GM18511 (cell line): Measurements from ENCODE around the gene TBPL1.

ENCODE experiments used
- ATAC-seq: cut with Tn5 transposase; IDR thresholded peaks from one replicate; pipeline ENCODE4 v1.9.1; 2021; ENCODE audit warnings: mild to moderate bottlenecking, moderate library complexity; ENCODE audit not compliant: unreplicated experiment

TBPL1 gene

GRCh38 chr6:134003542-134003951, 50.5 kb downstream of the TBPL1 start:
- no peak for ATAC-seq

DNA sequence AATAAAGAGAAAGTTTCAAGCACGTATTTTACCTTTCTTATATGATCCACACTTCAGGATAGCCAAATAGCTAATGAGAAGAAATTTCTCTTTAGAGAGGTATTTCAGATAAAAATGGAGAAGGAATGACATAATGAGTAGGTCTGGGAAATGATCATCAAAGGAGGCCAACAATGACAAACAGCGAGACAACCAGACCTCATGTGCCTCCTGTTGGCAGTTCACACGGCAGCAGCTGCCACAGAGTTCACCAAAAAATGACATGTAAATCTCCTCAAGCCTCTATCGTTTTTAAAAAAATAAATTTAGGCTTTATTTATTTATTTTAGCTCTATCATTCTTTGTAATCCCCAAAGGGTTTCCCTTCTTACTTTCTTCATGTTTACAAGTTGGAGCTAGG, 51.7 kb downstream of the TBPL1 start:
- no peak for ATAC-seq

DNA sequence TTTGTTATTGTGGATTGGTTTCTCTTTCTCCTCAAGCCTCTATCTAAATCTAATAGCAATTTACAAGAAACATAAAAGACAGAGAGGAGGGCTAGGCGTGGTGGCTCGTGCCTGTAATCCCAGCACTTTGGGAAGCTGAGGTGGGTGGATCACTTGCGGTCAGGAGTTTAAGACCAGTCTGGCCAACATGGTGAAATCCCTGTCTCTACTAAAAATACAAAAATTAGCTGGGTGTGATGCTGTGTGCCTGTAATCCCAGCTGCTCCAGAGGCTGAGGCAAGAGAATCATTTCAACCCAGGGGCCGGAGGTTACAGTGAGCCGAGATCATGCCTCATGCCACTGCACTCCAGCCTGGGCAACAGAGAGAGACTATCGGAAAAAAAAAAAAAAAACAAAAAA, 52.8 kb downstream of the TBPL1 start:
- no peak for ATAC-seq

DNA sequence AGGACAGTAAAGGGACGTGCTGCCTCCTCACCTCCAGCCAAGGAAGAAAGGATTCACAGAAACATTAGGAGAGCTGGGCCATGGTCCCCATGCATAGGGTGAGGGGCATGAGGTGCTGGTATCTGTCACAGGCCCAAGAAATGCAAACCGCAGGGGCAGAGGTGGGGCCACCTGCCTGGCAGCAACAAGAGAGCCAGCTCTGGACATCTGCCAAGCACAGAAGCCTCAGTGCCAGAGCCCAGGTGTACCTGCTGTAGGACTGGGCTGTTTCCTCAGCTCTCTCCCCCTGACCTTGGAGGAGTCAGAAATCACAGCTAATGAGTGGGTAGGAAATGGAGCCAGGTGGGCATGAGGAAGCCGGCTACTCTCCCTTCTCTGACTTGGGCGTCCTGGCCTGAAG, 54.1 kb downstream of the TBPL1 start:
- no peak for ATAC-seq

DNA sequence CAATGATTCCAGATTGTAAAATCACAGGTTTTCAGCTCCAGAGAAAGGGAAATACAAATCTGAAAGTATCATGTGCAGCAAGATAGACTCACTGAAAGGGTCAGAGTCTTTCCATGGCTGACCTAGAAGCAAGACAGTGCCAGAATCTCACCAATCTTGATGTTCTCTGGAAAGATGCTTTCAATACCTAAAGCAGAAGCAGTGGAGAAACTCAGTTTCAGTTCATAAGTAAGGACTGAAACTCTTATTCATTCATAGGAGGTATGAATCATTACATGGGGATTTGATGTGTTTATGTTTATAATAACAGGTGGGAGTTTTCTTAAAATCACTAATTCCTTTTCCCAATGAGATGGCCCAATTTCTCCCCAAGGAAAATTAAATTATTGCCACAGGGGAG, 56.9 kb downstream of the TBPL1 start:
- ATAC-seq: peak; percentile 62

GRCh38 chr6:134010400-134010799, 57.4 kb downstream of the TBPL1 start:
- no peak for ATAC-seq

DNA sequence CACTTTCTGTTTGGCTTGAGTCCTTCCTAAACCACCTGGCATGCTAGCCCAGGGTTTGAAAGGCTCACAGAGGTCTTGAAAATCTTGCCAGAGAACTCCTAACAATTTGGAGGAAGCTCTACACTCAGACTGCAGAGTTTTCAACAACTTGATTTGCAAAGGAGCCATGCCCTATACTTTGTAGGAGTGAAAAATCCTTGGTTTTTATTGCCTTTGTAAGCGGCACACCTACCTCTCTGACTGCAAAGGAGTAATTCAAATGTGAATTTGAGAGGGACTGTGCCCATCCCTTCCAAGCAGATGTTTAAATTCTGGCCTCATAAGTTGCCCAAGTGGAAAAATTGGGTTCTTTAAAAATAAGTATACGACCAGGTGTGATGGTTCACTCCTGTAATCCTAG, 58.0 kb downstream of the TBPL1 start:
- no peak for ATAC-seq

DNA sequence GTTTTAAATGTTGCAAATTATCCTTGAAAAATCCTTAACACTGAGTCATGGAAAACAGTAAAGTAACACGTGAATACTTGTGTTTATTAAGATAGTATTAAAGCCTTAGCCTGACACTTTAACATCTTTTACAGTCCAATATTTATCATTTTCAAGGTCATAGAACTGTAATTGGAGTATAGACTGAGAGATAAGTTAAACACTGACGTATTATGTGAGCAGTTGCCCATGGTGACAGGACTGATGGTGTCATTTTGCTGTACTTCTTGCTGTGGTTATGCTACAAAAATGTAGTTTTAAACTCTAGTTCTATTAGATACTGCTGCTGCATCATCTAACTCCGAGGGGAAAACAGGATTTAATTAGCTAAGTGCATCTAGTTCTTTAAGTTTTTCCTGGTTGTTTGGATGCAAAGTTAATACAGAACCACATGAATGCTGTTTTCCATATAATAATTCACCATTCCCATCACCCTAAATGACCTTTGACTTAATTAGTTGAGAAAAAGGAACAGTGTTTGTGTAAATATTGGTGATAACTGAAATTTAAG, 61.6 kb downstream of the TBPL1 start:
- ATAC-seq: no peak

GRCh38 chr6:134015719-134016557, 62.9 kb downstream of the TBPL1 start:
- no peak for ATAC-seq

DNA sequence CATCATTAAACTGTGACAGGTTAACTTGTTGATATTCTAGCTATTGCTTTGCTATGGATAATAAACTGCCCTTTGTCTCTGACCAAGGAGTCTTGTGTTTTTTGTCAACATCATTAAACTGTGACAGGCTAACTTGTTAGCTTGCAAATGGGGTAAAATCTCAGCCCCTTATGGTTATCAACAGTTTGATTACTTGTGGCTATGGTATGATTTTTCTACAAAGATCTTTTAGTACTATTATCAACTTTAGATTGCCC, 63.5 kb downstream of the TBPL1 start:
- ATAC-seq: no peak

- ATAC-seq: no peak
Measured at GRCh38 chr6:134020071-134020470, 67.0 kb downstream of the TBPL1 start.

GRCh38 chr6:134020543-134020942, 67.5 kb downstream of the TBPL1 start:
- no peak for ATAC-seq

GRCh38 chr6:134020968-134021367, 67.9 kb downstream of the TBPL1 start:
- no peak for ATAC-seq

DNA sequence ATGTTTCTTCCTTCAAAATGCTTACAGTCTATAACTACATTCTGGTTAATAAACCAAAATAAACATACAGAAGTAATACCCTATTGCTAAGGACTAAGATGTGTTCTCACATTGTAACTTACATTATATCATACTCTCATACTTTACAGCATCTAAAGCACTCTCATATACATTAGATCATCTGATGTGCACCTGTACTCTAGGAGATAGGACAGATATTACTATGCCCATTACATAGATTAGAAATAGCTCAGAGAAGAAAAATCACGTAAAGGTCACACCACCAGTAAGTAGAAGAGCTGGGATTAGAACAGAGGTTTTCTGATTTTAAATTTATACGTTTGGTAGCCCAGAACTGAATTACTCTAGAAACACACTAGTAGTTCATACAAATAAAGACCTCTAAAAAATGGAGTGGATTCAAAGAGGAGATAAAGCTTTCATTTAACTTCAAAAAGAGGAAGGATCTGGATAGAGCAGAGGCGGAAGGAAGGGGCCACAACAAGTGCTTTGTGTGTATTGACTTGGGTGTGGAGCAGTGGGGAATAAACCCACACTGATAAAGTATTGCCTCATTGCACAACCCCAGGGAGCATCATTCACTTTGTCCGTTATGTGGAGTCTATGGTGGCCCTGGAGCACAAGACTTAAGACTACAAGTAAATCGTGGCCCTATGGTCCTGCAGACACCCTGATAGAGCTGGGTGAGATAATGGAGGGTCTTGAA, 68.5 kb downstream of the TBPL1 start:
- no peak for ATAC-seq

DNA sequence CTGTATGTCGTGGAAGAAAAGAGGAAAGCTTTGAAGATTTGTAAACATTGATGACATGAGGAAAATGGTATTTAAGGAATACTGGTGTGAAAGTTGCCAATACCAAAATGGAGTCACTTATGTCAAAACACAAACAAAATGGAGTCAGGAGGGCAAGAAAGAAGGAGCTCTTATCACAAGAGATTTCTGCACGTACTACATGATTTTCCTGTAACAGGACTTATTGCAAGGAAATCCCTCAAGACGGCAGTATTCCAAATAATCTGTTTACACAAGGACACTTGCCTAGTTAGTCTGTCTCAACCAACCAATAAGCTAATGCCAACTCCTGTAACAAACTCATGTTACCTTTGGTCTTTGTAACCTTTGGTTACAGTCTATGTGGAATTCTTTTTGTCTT, 69.6 kb downstream of the TBPL1 start:
- no peak for ATAC-seq

DNA sequence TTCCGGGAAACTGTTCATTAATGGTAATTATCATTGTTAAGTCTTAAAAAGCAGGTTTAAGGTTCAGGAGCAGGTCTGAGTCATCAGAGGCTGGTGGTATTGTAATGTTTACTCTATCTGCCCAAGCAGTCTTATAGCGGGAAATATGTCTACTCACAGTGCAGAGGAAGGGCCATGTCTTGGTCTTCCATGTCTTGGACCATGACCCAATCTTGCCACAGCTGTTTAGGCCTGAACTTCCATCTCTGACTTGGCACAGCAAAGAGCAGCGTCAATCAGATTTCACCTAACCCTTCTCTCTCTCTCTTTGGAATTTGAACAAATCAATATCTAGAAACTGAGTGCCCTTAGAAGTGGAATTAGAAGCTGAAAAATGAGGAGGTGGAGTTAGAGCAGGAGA, 73.6 kb downstream of the TBPL1 start:
- no peak for ATAC-seq

DNA sequence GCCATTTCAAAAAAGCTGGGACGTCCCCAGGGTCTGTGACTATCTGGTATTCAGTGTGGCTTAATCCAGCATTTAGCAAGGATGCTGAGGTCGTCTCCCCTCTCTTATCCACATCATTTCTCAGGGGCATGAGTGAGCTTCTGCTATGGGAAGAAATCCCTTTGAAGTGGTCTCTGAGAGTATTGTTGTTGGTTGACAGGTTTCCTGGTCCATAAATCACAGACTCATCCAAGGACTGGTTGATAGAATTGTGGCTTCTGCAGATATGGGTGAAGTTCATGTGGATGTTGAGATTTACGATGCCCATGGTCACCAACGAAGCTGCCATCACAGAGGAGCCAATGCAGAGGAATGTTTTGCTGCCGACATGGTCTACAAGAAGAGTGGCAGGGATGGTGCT, 75.4 kb downstream of the TBPL1 start:
- no peak for ATAC-seq

- no peak for ATAC-seq
Measured at GRCh38 chr6:134029495-134030455, 76.8 kb downstream of the TBPL1 start.

DNA sequence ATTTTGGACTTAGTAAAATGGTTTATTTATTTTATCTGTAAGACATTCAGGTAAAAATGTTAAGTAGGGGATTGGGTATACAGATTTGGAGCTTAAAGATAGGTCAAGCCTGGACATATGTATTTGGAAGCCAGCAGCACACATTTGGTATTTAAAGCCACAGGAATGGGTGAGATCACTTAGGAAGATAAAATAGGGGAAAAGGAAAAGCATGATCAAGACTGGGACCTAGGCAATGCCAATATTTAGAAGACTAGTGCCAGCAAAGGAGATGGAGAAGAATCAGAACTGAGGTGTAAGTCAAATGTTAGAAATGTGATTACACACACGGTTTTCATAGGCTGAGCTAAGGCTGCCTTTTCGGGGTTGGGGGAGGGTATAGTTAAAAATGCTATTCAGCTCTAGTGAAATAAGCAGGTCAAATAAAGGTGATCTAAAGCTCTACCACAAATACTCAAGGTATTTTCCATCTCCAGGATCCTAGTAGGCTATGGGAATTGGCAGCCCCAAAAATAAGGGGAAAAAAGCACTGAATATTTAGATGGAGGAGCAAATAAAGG, 78.8 kb downstream of the TBPL1 start:
- ATAC-seq: no peak

DNA sequence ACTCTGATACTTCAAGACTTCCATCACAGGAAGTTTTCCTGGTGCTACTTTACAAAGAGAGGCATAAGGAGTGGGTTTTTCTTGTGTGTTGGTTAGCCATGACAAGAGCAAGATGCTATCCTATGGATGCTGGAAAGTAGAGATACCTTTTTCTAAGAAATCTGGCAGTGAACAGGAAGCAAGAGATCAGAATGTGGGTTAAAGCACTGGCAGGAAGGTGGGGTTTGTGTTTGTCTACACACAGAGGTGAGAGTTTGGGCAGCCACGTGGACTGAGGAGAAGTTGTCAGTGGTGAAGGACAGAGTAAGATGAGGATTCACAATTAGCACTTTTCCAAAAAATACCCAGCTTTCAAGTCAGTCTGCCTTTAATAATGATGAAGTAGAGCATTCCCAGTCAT, 81.5 kb downstream of the TBPL1 start:
- no peak for ATAC-seq
